GM12892 (cell line): Measurements from ENCODE around the gene DOCK2.

Experiments used
- POLR2A ChIP-seq: IDR thresholded peaks from 2 replicates; pipeline ENCODE4 v1.6.1; 2011; ENCODE audit warnings: low read depth, low read length, control low read depth
- POLR2AphosphoS5 ChIP-seq: IDR thresholded peaks from 2 replicates; pipeline ENCODE4 v1.6.1; 2011; ENCODE audit warnings: low read depth, low read length, control low read depth

- TF ChIP-seq POLR2AphosphoS5 (no peak), POLR2A (no peak)
Observed at GRCh38 chr5:170010595-170010994, 373.5 kb downstream of the DOCK2 start.
